ENCODE measurements around the gene TPGS1.

The TPGS1 gene

GRCh38 chr19:541699-542098 is 34.4 kb downstream of the TPGS1 start:
- Histone ChIP-seq H3K27ac (ENCODE audit: low read length) (no peak overlapping the region), H3K27me3 (ENCODE audit: insufficient read depth, low read length, poor library complexity) (no peaks in the 10 kb centered on the region), H4K20me1 (ENCODE audit: insufficient read depth, low read length) (peaks cover 36% of the 10 kb centered on the region), H2AFZ (ENCODE audit: low read depth, low read length) (no peak overlapping the region), H3K36me3 (ENCODE audit: insufficient read depth, low read length) (peaks cover 53% of the 10 kb centered on the region), H3K79me2 (ENCODE audit: insufficient read depth, low read length) (no peaks in the 10 kb centered on the region), H3K9me3 (ENCODE audit: insufficient read depth, low read length, severe bottlenecking) (no peaks in the 10 kb centered on the region), H3K4me2 (ENCODE audit: insufficient read depth, low read length) (no peak overlapping the region), H3K4me1 (ENCODE audit: insufficient read depth, low read length) (no peaks in the 10 kb centered on the region), H3K9ac (ENCODE audit: low read depth, low read length) (no peak overlapping the region), H3K4me3 (ENCODE audit: low read depth in 1 of 2, low read length in 2 of 2) (no peak overlapping the region)
- DNase-seq (no peak), ATAC-seq (ENCODE audit: insufficient read depth, low read depth) (no peak)
- TF ChIP-seq CTCF (IDR thresholded peaks at IDR 0.05; ENCODE audit: borderline replicate concordance, extremely low read depth, low read length, poor library complexity, severe bottlenecking) (no peak), EZH2 (IDR thresholded peaks at IDR 0.05; ENCODE audit: borderline replicate concordance, low read depth, low read length, severe bottlenecking) (no peak)

DNA sequence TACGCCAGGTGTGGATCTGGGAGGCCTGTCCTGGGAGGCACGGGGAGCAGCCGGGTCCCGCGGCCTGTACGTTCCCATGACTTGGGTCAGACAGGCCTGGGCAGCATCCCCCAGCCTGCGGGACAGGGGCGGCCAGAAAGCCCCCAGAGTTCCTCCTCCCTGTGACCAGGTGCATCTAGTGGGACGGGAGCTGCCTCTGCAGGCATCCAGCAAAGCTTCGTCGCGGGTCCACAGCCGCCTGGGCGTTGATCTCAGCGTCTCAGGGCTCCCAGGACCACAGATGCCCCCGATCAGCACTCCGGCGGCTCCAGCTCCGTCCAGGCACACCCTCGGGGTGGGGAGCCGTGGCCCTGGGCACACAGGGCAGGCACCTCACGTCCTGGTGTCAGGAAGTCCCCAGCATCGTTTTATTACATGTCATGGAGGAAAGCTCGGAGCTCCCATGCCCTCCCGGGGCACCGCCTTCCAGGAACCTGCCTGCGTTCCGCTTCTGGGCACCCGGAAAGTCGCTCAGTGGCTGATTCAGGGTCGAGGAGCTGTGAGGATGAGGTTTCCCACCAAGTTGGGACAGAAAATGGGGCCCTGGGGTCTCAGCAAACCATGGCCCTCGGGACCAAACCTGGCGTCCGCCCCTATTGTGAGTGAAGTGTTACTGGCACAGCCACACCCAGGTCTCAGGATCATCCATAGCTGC is 35.0 kb downstream of the TPGS1 start:
- Histone ChIP-seq H3K36me3 (ENCODE audit: insufficient read depth, low read length) (peaks cover 47% of the 10 kb centered on the region), H3K27ac (ENCODE audit: low read length) (no peak overlapping the region), H3K9ac (ENCODE audit: low read depth, low read length) (no peak overlapping the region), H3K4me3 (ENCODE audit: low read depth in 1 of 2, low read length in 2 of 2) (no peak overlapping the region), H3K9me3 (ENCODE audit: insufficient read depth, low read length, severe bottlenecking) (no peaks in the 10 kb centered on the region), H3K4me1 (ENCODE audit: insufficient read depth, low read length) (no peaks in the 10 kb centered on the region), H3K4me2 (ENCODE audit: insufficient read depth, low read length) (no peak overlapping the region), H3K79me2 (ENCODE audit: insufficient read depth, low read length) (no peaks in the 10 kb centered on the region), H2AFZ (ENCODE audit: low read depth, low read length) (no peak overlapping the region), H3K27me3 (ENCODE audit: insufficient read depth, low read length, poor library complexity) (no peaks in the 10 kb centered on the region), H4K20me1 (ENCODE audit: insufficient read depth, low read length) (peaks cover 36% of the 10 kb centered on the region)
- ATAC-seq (ENCODE audit: insufficient read depth, low read depth) = no peak
- no peak for DNase-seq
- TF ChIP-seq EZH2 (IDR thresholded peaks at IDR 0.05; ENCODE audit: borderline replicate concordance, low read depth, low read length, severe bottlenecking) = no peak
- TF ChIP-seq CTCF (IDR thresholded peaks at IDR 0.05; ENCODE audit: borderline replicate concordance, extremely low read depth, low read length, poor library complexity, severe bottlenecking) = no peak

GRCh38 chr19:543910-544608 is 36.8 kb downstream of the TPGS1 start, which contains the start of gene GZMM:
Gene GZMM, plus strand, starts transcription at chr19:544053. Its CDS starts 19 bp downstream, at chr19:544072.
- ATAC-seq (ENCODE audit: insufficient read depth, low read depth) (peak; percentile 71), DNase-seq (peak; percentile 47)
- Histone ChIP-seq H3K4me3 (ENCODE audit: low read depth in 1 of 2, low read length in 2 of 2) (no peak within 1 kb of the TSS), H3K79me2 (ENCODE audit: insufficient read depth, low read length) (no peaks in the 10 kb centered on the region), H3K4me2 (ENCODE audit: insufficient read depth, low read length) (no peak within 1 kb of the TSS), H3K9me3 (ENCODE audit: insufficient read depth, low read length, severe bottlenecking) (no peaks in the 10 kb centered on the region), H3K9ac (ENCODE audit: low read depth, low read length) (no peak within 1 kb of the TSS), H3K27me3 (ENCODE audit: insufficient read depth, low read length, poor library complexity) (no peaks in the 10 kb centered on the region), H3K36me3 (ENCODE audit: insufficient read depth, low read length) (peaks cover 31% of the 10 kb centered on the region), H3K4me1 (ENCODE audit: insufficient read depth, low read length) (no peaks in the 10 kb centered on the region), H3K27ac (ENCODE audit: low read length) (no peak within 1 kb of the TSS), H2AFZ (ENCODE audit: low read depth, low read length) (no peak within 1 kb of the TSS), H4K20me1 (ENCODE audit: insufficient read depth, low read length) (peaks cover 25% of the 10 kb centered on the region; the same call in 1 of the 2 replicates)
- TF ChIP-seq CTCF (IDR thresholded peaks at IDR 0.05; ENCODE audit: borderline replicate concordance, extremely low read depth, low read length, poor library complexity, severe bottlenecking) (no peak), EZH2 (IDR thresholded peaks at IDR 0.05; ENCODE audit: borderline replicate concordance, low read depth, low read length, severe bottlenecking) (no peak)

Measured in DND-41 (cell line).